Adrenal gland (tissue), 12 donors: ENCODE data around the gene AMER3. TPM values are rescaled to one million over a fixed set of nuclear protein-coding genes. Genes with fewer than 3 reads are reported as not detected.

Experiments used
- DNase-seq, 7 donors: peaks; one replicate each; pipeline ENCODE4 v3.0.0-alpha.2; 2019 to 2020
- H3K27ac ChIP-seq, 5 donors: fragments of 200-600 bp; sonication (generic) in 4 of 5; 1 replicate in 3 of 5; 2 replicates in 2 of 5; pipeline versions ENCODE4 v1.5.1 to v1.8.0; 2016 to 2020; ENCODE audit warnings: mild to moderate bottlenecking in 1 of 5
- H3K27me3 ChIP-seq: fragments of 200-600 bp; 2 replicates; pipeline ENCODE4 v1.8.0; 2021
- H3K36me3 ChIP-seq, 2 donors: fragments of 200-600 bp; replicated peaks in 1 of 2; 1 replicate in 1 of 2; 2 replicates in 1 of 2; pipeline versions ENCODE4 v1.5.1 to v1.8.0; 2018 to 2022
- H3K4me1 ChIP-seq, 2 donors: fragments of 200-600 bp; replicated peaks in 1 of 2; 1 replicate in 1 of 2; 2 replicates in 1 of 2; pipeline versions ENCODE4 v1.5.1 to v1.8.0; 2018 to 2021
- H3K4me3 ChIP-seq, 4 donors: fragments of 200-600 bp; sonication (generic) in 3 of 4; one replicate each; pipeline ENCODE4 v1.5.1; 2016 to 2018
- H3K9me3 ChIP-seq, 3 donors: fragments of 200-600 bp; sonication (generic) in 1 of 3; replicated peaks in 1 of 3; 1 replicate in 2 of 3; 2 replicates in 1 of 3; pipeline versions ENCODE4 v1.5.1 to v1.8.0; 2016 to 2021
- POLR2A ChIP-seq, 2 donors: fragments of 450-650 bp; IDR thresholded peaks; one replicate each; pipeline ENCODE4 v1.6.1; 2017; ENCODE audit warnings: antibody characterized with exemption in 2 of 2, mild to moderate bottlenecking in 2 of 2, moderate library complexity in 1 of 2
- WGBS, 4 donors: extraction: QIAGEN DNeasy Blood & Tissue Kit in 2 of 4; methylation state at CpG; one replicate each; pipeline versions ENCODE4 v1.1.5 to v1.1.7; 2013 to 2017; 5-methylcytosine and 5-hydroxymethylcytosine counted together
- intact Hi-C, 2 donors: fragments of 100-400 bp; cut with DNase I; formaldehyde crosslinking; loops; one replicate each; pipeline versions ENCODE4 v1.14.1 to v1.15.0; 2022 to 2023
- polyA plus RNA-seq, 3 donors: library from polyadenylated mRNA; stranded (reverse); fragments of 200-250 nt in 2 of 3; fragments of 350-450 nt in 1 of 3; fragmentation: Illumina TruSeq in 1 of 3; extraction: RNeasy Lipid Tissue Mini Kit (QIAGEN cat#74804) in 1 of 3; gene quantifications; one replicate each; pipeline ENCODE4 v1.2.3, GENCODE V29; 2013 to 2014
- total RNA-seq, 9 donors: library from RNA; depleted of rRNA in 4 of 9; stranded (reverse); fragments of >200 nt in 4 of 9; fragments of 120-200 nt in 1 of 9; fragmentation: NEBNext Ultra II Directional in 1 of 9; extraction: Animal tissue kit (Norgen Biotek cat#: 25700) in 1 of 9; gene quantifications; one replicate each; pipeline versions ENCODE4 v1.1.0 to v1.2.4, GENCODE V29; 2013 to 2023
- TF ChIP-seq, protein P1 (sequence below), 6 experiments: fragments of 450-650 bp in 4 of 6; fragments of 200-600 bp in 2 of 6; sonication (generic) in 1 of 6; IDR thresholded peaks; 1 replicate in 5 of 6; 2 replicates in 1 of 6; pipeline versions ENCODE4 v1.5.1 to v1.8.0; 2016 to 2021; ENCODE audit warnings: antibody characterized with exemption in 6 of 6, mild to moderate bottlenecking in 2 of 6, moderate library complexity in 1 of 6
- donor health status: healthy with polysubstance abuse.
- donor health status: Bipolar disorder and iron deficiency.
- donor health status: DM: yes; HTN: yes; CAD: no.
- donor health status: DM: no; HTN: no; CAD: no.
- donor health status: DM: no; HTN: no; CAD: no.
- donor health status: DM: yes; HTN: yes; CAD: no.

The AMER3 gene
- total and polyA plus RNA-seq, 12 donors: 0.08 to 1.2 (median 0.58) TPM; not detected in 4

GRCh38 chr2:130776550-130776949, 21.2 kb downstream of the AMER3 start:
- Histone ChIP-seq H3K4me1 (no peaks in the 10 kb centered on the region), H3K36me3 (no peaks in the 10 kb centered on the region), H3K27me3 (no peaks in the 10 kb centered on the region), H3K27ac (no peak overlapping the region), H3K9me3 (no peaks in the 10 kb centered on the region), H3K4me3 (no peak overlapping the region)
- intact Hi-C loops: no loop called here
- 45 to 55% (median 47%) methylated on average over 4 of the region's 4 CpGs for WGBS, 4 donors
- peak in 1 of 7 donors; percentile 60 for DNase-seq
- TF ChIP-seq, protein P1, sequence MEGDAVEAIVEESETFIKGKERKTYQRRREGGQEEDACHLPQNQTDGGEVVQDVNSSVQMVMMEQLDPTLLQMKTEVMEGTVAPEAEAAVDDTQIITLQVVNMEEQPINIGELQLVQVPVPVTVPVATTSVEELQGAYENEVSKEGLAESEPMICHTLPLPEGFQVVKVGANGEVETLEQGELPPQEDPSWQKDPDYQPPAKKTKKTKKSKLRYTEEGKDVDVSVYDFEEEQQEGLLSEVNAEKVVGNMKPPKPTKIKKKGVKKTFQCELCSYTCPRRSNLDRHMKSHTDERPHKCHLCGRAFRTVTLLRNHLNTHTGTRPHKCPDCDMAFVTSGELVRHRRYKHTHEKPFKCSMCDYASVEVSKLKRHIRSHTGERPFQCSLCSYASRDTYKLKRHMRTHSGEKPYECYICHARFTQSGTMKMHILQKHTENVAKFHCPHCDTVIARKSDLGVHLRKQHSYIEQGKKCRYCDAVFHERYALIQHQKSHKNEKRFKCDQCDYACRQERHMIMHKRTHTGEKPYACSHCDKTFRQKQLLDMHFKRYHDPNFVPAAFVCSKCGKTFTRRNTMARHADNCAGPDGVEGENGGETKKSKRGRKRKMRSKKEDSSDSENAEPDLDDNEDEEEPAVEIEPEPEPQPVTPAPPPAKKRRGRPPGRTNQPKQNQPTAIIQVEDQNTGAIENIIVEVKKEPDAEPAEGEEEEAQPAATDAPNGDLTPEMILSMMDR (IDR thresholded peaks at IDR 0.05): peak in 1 of 6 experiments; percentile 16
- TF ChIP-seq POLR2A (IDR thresholded peaks at IDR 0.05): no peak

GRCh38 chr2:130778781-130779180, 23.4 kb downstream of the AMER3 start:
- Histone ChIP-seq H3K4me1 (no peaks in the 10 kb centered on the region), H3K36me3 (no peaks in the 10 kb centered on the region), H3K4me3 (no peak overlapping the region), H3K27me3 (no peaks in the 10 kb centered on the region), H3K9me3 (no peaks in the 10 kb centered on the region), H3K27ac (no peak overlapping the region)
- DNase-seq: no peak
- 75 to 92% (median 82%) methylated on average over 9 of the region's 9 CpGs for WGBS, 4 donors
- intact Hi-C loops: no loop called here
- TF ChIP-seq, protein P1 (IDR thresholded peaks at IDR 0.05): no peak
- no peak for TF ChIP-seq POLR2A (IDR thresholded peaks at IDR 0.05)

DNA sequence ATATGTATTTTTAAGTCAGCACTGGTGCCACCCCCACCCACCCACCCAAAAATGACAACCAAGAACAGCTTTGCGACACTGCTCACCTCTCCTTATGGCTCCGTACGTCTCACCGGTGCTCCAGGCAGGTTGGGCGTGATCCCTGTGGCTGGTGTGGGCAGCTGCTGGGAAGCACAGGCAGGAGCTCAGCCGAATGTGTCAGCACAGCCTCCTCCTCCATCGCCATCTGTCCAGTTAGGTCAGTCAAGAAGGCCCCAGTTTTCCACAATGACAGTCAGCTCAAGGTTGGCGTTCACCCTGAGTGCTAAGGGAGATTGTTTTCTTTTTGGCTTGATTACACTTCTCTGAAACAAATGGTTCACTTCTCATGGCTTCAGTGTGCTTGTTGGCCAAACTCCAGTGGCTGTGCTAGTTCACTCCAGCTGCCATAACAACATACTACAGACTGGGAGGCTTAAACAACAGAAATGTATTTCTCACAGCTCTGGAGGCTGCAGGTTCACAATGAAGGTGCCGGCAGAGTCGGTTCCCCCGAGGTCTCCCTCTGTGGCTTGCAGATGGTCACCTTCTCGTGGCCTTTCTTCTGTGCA, 30.2 kb downstream of the AMER3 start:
- peak in 1 of 7 donors; percentile 17 for DNase-seq
- Histone ChIP-seq H3K27ac (no peak overlapping the region), H3K9me3 (no peaks in the 10 kb centered on the region), H3K4me1 (no peaks in the 10 kb centered on the region), H3K27me3 (no peaks in the 10 kb centered on the region), H3K36me3 (no peaks in the 10 kb centered on the region), H3K4me3 (no peak overlapping the region)
- WGBS, 4 donors: 77 to 85% (median 82%) methylated on average over 9 to 12 of the region's 12 CpGs
- intact Hi-C loops: no loop called here
- TF ChIP-seq, protein P1 (IDR thresholded peaks at IDR 0.05): no peak
- TF ChIP-seq POLR2A (IDR thresholded peaks at IDR 0.05): no peak

- 82 to 92% (median 89%) methylated on average over 5 to 6 of the region's 6 CpGs for WGBS, 4 donors
- DNase-seq: no peak
- no peak overlapping the region for H3K27ac ChIP-seq
- H3K27me3 ChIP-seq: no peaks in the 10 kb centered on the region
- no peak for TF ChIP-seq POLR2A (IDR thresholded peaks at IDR 0.05)
- TF ChIP-seq, protein P1 (IDR thresholded peaks at IDR 0.05): no peak
- no peaks in the 10 kb centered on the region for H3K9me3 ChIP-seq
- no peak overlapping the region for H3K4me3 ChIP-seq
- no peaks in the 10 kb centered on the region for H3K4me1 ChIP-seq
- intact Hi-C loops: no loop called here
- no peaks in the 10 kb centered on the region for H3K36me3 ChIP-seq
Measured at GRCh38 chr2:130786076-130786475, 30.7 kb downstream of the AMER3 start.
